Measurements from ENCODE around the gene PNMA6E. TPM values are rescaled to one million over a fixed set of nuclear protein-coding genes. Genes with fewer than 3 reads are reported as not detected.

The PNMA6E gene
- total and polyA plus RNA-seq, 9 of the 15 experiments (the other 6 are each of a cell fraction or from before 2014, with no cell fraction given) = 0.03 TPM; not detected in 8

DNA sequence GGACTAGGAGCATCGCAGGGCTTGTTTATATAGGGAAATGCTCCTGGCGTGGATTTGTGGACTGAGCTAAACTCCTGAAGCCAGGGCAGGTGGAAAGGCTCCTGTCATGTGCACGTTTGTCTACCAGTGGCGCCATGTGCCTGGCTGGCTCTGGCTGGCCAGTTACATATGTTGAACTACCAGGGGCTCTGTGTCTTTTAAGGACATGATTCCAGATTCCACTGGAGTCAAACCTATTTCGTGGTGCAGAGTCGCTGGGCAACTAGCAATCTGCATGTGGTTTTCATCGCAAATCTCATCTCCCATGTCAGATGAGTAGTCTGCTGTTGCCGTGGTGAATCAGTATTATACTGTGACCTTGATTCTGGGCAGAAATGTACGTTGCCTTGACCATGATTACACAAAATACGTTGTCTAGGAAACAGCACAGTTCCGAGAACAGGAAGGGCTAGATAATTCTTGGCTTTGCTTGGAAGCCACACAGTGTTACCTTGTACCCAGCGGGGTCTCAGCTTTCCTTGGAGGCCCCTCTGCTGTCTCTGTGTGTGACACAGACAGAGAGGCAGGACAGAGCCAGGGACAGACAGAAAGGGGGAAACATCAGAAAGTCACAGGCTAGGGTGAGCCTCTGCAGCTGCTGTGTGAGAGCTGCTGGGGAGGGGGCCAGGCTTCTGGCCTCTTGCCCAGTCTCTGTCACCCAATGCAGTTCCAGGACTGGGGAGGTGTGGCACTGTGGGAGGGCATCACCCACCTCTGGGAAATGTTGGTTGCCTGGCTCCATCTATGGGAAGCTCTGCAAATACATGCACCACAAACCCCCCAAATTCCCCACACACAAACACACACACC lies 19.2 kb downstream of the PNMA6E start (continued):
- TF ChIP-seq HEY1 (CRISPR knock-in tag; IDR thresholded peaks at IDR 0.05; ENCODE audit: borderline replicate concordance) (no peak), JUN (IDR thresholded peaks at IDR 0.05; ENCODE audit: borderline replicate concordance, low read depth, low read length) (no peak), JUN (CRISPR knock-in tag; IDR thresholded peaks at IDR 0.05; ENCODE audit: borderline replicate concordance) (no peak), NFIC (IDR thresholded peaks at IDR 0.05) (peak; percentile 96), BMI1 (IDR thresholded peaks at IDR 0.05; ENCODE audit: low read length) (peak; percentile 72; the same call in 1 of the 2 replicates), MYC (IDR thresholded peaks at IDR 0.05; ENCODE audit: low read depth, low read length) (no peak), MYC (CRISPR knock-in tag; IDR thresholded peaks at IDR 0.05; ENCODE audit: borderline replicate concordance, low read depth) (no peak), PRPF4 (IDR thresholded peaks at IDR 0.05; ENCODE audit: insufficient read depth, low read depth, low read length, poor library complexity, severe bottlenecking) (no peak), ESRRA (IDR thresholded peaks at IDR 0.05; ENCODE audit: borderline replicate concordance, low read depth) (peak; percentile 89), HDAC1 (IDR thresholded peaks at IDR 0.05) (peak in 1 of 2 experiments; percentile 62; a peak in 1 of 4 replicates), CCAR2 (IDR thresholded peaks at IDR 0.05; ENCODE audit: low read depth, low read length) (no peak), GTF2E2 (tag; IDR thresholded peaks at IDR 0.05) (no peak), MAFF (IDR thresholded peaks at IDR 0.05; ENCODE audit: low read length) (peak; percentile 4; the same call in 1 of the 2 replicates)
- TF ChIP-seq, protein P1, sequence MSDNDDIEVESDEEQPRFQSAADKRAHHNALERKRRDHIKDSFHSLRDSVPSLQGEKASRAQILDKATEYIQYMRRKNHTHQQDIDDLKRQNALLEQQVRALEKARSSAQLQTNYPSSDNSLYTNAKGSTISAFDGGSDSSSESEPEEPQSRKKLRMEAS (CRISPR knock-in tag; IDR thresholded peaks at IDR 0.05) = no peak
- TF ChIP-seq, protein P2, sequence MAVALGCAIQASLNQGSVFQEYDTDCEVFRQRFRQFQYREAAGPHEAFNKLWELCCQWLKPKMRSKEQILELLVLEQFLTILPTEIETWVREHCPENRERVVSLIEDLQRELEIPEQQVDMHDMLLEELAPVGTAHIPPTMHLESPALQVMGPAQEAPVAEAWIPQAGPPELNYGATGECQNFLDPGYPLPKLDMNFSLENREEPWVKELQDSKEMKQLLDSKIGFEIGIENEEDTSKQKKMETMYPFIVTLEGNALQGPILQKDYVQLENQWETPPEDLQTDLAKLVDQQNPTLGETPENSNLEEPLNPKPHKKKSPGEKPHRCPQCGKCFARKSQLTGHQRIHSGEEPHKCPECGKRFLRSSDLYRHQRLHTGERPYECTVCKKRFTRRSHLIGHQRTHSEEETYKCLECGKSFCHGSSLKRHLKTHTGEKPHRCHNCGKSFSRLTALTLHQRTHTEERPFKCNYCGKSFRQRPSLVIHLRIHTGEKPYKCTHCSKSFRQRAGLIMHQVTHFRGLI (CRISPR knock-in tag; IDR thresholded peaks at IDR 0.05) = no peak
- TF ChIP-seq, protein P3, sequence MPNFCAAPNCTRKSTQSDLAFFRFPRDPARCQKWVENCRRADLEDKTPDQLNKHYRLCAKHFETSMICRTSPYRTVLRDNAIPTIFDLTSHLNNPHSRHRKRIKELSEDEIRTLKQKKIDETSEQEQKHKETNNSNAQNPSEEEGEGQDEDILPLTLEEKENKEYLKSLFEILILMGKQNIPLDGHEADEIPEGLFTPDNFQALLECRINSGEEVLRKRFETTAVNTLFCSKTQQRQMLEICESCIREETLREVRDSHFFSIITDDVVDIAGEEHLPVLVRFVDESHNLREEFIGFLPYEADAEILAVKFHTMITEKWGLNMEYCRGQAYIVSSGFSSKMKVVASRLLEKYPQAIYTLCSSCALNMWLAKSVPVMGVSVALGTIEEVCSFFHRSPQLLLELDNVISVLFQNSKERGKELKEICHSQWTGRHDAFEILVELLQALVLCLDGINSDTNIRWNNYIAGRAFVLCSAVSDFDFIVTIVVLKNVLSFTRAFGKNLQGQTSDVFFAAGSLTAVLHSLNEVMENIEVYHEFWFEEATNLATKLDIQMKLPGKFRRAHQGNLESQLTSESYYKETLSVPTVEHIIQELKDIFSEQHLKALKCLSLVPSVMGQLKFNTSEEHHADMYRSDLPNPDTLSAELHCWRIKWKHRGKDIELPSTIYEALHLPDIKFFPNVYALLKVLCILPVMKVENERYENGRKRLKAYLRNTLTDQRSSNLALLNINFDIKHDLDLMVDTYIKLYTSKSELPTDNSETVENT (CRISPR knock-in tag; IDR thresholded peaks at IDR 0.05) = no peak
- TF ChIP-seq, protein P4, sequence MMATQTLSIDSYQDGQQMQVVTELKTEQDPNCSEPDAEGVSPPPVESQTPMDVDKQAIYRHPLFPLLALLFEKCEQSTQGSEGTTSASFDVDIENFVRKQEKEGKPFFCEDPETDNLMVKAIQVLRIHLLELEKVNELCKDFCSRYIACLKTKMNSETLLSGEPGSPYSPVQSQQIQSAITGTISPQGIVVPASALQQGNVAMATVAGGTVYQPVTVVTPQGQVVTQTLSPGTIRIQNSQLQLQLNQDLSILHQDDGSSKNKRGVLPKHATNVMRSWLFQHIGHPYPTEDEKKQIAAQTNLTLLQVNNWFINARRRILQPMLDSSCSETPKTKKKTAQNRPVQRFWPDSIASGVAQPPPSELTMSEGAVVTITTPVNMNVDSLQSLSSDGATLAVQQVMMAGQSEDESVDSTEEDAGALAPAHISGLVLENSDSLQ (IDR thresholded peaks at IDR 0.05) = peak; percentile 41
- TF ChIP-seq, protein P5, sequence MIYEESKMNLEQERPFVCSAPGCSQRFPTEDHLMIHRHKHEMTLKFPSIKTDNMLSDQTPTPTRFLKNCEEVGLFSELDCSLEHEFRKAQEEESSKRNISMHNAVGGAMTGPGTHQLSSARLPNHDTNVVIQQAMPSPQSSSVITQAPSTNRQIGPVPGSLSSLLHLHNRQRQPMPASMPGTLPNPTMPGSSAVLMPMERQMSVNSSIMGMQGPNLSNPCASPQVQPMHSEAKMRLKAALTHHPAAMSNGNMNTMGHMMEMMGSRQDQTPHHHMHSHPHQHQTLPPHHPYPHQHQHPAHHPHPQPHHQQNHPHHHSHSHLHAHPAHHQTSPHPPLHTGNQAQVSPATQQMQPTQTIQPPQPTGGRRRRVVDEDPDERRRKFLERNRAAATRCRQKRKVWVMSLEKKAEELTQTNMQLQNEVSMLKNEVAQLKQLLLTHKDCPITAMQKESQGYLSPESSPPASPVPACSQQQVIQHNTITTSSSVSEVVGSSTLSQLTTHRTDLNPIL (CRISPR knock-in tag; IDR thresholded peaks at IDR 0.05) = no peak
- TF ChIP-seq, protein P6, sequence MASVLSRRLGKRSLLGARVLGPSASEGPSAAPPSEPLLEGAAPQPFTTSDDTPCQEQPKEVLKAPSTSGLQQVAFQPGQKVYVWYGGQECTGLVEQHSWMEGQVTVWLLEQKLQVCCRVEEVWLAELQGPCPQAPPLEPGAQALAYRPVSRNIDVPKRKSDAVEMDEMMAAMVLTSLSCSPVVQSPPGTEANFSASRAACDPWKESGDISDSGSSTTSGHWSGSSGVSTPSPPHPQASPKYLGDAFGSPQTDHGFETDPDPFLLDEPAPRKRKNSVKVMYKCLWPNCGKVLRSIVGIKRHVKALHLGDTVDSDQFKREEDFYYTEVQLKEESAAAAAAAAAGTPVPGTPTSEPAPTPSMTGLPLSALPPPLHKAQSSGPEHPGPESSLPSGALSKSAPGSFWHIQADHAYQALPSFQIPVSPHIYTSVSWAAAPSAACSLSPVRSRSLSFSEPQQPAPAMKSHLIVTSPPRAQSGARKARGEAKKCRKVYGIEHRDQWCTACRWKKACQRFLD (CRISPR knock-in tag; IDR thresholded peaks at IDR 0.05) = peak; percentile 26; the same call in 1 of the 2 replicates

All from K562 (cell line).